HG03342 (cell line): ENCODE measurements around the gene RACK1.

Source experiments
- ATAC-seq: cut with Tn5 transposase; IDR thresholded peaks from one replicate; pipeline ENCODE4 v1.9.1; 2021; ENCODE audit warnings: mild to moderate bottlenecking, moderate library complexity; ENCODE audit not compliant: unreplicated experiment

Gene RACK1

GRCh38 chr5:181199881-181200638 lies 43.6 kb downstream of the RACK1 start:
- ATAC-seq: no peak

DNA sequence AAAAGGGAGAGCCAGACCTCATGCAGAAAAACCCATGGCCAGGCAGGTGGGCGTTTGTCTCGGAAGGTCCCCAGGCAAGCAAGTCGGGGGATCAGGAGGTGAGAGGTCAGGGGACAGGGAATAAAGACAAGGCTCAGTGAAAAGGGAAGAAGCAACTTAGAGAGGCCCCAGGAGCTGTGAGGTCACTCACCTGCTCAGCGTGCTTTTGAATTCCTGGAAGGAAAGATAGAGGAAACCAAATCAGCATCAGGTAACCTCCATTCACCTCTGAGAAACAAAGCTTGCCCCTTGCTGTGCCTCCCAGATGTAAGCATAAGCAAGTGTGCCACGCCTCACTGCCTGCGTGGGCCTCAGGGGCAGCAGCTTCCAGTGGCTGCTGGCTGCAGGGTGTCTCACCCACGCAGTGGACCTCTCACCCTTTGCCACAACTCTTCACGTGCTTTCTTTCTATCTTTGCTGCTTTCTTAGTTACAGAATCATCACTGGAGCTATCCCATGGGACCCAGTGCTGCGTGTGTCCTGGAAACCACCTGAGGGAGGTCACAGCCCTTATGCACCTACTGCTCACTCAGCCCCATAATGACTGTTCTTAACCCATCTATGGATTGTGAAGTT lies 44.7 kb downstream of the RACK1 start:
- ATAC-seq: peak; percentile 82

GRCh38 chr5:181198106-181198685 lies 45.5 kb downstream of the RACK1 start:
- no peak for ATAC-seq

DNA sequence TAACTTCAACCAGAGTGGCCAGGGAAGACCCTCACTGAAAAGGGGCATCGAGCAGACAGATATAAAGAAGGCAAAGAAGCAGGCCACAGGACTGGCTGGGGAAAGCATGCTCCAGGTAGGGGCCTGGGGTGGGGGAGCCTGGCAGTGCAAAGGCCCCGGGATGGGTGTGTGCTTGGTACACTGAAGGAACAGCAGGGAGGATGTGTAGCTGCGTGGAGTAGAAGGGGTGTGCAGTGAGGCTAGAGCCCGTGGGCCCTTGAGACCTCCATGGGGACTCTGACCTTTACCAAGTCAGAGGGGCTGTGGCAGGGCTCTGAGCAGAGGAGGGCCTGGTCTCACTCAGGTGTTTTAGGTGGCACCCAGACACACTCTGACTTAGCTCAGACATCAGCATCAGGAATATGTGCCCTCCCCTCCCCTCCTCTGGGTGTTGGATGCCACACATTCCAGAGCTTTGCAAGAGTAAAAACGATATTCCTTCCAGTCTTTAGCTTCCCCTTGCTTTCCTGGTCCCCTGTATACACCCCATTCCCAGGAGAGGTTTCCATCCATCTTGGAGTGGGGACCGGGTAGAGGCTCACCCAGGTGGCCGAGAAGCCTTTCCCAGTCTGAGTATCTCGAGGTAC lies 46.3 kb downstream of the RACK1 start:
- no peak for ATAC-seq

- no peak for ATAC-seq
These were observed 48.4 kb downstream of the RACK1 start for GRCh38 chr5:181195249-181195761.

DNA sequence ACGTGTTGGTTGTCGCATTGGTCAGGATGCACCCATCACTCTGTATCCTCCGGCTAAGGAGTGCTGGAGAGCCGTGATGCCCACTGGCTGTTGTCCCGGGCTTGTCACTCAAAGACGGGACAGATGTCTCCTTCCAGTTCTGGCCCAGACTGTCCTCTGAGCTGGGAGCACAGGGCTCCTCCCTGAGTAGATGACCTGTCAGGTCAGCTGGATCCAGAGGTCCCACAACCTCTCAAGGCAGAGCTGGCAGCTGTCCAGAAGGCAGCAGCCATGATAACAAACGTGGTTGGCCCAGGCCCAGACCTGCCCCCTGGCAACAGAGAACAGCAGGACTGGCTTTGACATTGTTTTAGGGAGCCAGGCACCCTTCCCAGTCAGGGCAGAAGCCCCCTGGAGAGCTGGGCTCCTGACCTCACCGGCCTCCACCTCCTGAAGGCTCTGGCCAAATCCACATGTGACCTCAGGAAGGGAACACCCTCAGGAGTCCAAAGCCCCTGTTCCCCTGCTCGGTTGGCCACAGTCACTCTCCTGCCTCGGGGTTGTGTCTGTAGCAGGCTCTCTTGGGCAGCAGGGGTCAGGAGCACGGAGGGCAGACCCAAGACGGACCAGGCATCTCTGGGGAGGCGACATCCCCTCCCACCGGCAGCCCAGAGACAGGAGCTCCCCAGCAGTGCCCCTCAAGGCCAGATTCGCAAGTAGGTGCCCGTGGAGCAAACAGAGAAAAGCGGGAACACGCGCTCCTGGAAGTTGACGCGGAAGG lies 49.0 kb downstream of the RACK1 start:
- no peak for ATAC-seq

DNA sequence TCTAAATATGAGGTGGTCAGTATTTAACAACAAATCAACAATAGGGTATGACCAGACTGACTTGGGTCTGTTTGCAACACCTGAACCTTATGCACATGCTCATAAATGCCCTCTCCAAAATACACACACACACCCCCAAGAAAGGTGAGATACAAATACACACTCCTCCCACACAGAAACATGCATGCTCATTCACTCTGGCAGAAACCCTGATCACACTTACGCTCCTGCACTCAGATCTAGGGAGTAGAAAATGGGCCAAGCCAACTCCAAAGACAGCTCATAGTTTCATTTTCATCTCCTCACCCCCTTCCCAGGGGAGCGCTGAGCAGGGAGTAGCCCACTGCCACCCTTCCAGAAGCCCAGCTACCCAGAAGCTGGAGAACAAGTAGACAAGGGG lies 50.0 kb downstream of the RACK1 start:
- ATAC-seq: no peak

DNA sequence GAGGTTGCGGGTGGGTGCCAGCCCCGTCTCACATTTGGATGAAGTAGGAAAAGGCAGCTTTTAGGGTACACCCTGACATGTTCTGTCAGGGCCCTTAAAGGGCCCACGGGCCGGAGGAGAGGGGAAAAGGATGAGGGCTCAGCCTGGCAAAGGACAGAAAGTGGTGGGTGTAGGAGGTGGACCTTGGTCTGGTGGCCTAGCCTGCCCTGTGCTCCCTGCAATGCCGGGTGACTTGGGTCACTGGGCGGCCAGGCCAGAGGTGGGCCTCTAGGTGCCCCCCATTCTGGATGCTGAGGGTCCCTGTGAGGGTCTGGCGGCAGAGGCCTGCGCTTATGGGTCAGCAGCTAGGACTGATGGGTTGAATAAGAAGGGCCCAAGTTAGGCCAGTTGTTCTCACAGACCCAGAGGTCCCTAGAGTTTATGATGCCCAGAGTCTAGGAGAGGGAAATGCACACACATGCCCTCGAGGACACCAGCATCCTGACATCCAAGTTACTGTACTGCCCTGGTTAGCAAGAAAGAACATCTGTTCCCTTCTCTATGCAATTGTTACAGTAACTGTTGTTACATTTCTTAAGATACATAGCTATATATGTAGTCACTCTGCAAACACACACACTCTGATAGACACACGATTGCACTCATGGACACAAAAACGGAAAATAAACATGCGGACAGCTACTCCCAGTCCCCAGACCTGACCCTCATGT lies 51.2 kb downstream of the RACK1 start:
- ATAC-seq: no peak

DNA sequence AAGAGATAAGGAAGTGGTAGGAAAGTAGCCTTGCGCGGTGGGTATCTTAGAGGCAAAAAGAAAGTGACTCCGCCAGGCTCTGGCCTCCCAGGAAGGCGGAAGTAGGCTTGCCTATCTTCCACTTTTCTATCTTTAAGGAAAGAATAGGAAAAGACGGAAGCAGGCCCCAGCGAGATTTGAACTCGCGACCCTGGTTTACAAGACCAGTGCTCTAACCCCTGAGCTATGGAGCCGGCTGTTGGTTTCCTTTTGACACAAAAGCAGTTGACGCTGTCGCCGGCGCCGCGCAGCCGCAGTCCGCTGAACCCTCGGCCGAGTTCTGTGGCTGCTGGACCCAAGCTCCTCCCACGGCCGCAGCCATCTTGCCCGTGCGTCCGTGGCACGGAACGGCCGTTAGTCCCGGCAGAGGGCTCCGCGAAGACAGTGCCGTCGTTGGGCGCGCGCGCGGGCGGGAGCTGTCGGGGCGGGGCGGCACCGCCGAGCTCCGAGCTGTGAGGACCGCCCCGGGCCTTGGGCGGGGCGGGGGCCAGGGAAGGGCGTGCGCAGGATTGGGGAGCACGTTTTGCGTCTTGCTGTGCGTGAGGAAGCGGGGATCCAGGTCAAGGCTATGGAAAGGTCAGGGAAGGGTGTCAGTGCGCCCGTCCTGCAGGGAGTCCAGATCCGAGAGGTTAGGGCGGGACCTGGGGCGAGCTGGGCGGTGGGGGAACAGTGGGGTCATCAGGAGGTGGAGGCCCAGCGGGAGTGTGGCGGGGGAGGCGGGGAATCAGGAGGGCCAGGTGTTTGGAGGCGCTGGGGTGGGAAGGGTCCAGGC lies 52.0 kb downstream of the RACK1 start:
- ATAC-seq: peak; percentile 58

DNA sequence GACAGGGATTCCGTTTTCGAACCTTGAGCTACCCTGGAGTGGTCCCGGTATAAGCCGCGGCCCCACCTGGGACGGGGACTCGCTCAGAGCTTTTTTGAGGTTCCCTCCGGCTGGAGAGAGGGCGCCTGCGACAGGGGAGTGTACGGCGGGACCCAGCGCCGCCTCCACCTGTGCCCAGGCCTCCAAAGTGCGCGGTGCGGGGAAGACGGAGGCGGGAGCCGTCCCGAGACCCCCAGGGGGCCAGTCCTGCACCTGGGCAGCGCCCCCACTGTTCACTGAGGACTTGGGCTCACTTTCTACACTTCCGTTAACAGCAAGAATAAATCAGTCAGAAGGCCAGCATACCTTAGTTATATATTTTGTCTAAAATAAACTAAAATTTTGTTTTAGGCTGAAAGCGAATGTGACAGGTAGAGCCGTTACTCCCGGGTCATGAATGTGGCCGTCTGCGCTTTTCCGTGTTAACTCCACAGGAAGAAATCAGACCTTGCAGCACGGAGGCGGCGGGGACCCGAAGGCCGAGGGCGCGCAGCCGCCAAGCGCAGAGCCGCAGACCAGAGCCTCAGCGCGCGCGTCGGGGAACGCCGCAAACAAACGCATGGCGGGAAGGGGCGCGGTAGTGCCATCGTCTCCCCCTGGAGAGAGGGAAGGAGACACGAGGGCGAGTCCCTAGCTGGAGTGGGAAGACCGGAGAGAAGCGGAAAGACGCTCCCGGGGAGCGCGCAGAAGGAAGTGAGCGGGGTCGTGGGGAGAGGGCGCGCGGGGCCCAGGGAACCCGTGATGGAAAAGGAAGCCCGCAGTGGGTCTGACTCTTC lies 52.8 kb downstream of the RACK1 start:
- peak; percentile 6 for ATAC-seq

DNA sequence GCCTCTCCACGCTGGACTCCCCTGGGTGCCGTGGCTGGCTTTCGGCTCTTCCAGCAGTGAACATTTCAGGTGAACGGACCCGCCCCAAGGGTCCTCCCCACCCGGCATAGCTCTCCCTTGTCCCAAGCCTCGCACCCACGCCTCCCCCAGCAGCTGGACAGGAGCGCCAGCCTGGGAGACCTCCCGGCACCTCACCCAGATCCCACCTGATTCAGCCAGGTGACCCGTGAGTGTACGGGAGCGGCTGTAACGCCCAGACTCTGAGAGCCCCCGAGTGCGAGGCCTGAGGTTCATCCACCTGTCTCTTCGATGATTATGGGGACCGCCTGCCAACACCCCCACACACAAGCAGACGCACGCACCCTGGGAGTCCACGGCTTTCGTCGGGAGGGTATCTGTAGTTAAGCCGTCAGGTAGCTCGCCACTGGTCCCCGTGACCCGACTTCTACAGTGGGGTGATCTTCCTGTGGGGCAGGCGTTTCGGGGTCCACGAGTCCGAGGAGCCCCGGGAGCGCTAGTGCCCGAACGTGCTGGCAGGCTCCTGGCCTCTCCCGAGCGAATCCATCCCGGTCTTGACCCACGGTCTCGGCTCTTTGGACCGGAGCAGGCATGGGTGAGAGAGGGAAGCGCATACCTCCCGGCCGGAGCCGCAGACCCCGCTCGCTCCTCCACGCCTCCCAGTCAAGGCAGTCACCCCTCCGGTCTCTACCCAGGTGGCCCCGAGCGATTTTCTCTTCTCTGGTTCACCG lies 53.6 kb downstream of the RACK1 start:
- no peak for ATAC-seq

GRCh38 chr5:181189363-181189961 lies 54.2 kb downstream of the RACK1 start:
- ATAC-seq: no peak

GRCh38 chr5:181188700-181189362 lies 54.9 kb downstream of the RACK1 start:
- ATAC-seq: no peak

DNA sequence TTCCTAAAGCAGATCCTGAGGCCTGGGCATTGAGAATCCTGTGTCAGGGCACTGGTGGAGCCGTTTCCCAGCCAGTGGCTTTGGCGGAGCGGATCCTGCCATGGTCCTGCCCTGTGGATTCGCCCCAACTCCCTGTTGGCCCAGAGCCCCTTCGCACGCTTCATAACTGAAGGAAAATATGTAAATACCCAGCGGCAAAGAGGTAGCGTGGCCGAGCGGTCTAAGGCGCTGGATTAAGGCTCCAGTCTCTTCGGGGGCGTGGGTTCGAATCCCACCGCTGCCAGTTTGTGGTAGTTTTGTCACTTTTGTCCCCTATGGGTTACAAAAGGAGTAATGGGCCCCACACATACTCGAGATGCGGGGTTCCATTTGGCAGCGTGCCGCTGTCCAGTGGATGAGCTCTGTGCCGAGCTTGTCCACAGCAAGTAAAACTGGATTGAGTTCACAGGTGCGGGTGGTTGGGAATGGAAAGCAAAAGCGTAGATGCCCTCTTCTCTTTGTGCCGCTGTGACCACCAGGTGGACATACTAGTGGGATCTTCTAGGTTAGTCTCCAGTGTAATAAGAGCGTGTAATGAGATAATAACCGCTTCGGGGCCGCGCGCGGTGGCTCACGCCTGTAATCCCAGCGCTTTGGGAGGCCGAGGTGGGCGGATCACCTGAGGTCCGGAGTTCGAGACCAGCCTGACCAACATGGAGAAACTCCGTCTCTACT lies 56.0 kb downstream of the RACK1 start:
- no peak for ATAC-seq

DNA sequence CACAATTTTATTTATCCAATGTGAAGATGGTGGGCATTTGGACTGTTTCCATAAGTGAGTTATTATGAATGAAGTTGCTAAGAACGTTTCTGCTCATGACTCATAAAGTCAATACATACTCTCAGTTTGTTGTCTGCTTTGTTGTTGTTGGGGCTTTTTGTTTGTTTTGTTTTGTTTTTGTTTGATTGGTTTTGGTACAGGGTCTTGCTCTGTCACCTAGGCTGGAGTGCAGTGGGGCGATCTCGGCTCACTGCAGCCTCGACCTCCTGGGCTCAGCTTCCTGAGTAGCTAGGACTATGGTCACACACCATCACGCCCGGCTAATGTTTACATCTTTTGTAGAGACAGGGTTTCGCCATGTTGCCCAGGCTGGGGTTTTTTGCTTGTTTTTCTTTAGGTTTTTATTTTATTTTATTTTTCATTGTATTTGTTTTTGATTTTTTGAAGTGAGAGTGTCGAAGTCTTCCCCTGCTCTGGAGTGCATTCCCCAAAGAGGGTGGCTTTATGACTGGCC lies 56.7 kb downstream of the RACK1 start:
- ATAC-seq: no peak
